ENCODE results near the gene CDKN2AIP.
A peak's percentile ranks its signal among the peaks of the same experiment; 100 is the strongest.
"Not testable (repeated sequence)": the region's sequence is repeated elsewhere in the genome, so short reads cannot be mapped to it uniquely, and the experiment has no call there.

Gene CDKN2AIP

DNA sequence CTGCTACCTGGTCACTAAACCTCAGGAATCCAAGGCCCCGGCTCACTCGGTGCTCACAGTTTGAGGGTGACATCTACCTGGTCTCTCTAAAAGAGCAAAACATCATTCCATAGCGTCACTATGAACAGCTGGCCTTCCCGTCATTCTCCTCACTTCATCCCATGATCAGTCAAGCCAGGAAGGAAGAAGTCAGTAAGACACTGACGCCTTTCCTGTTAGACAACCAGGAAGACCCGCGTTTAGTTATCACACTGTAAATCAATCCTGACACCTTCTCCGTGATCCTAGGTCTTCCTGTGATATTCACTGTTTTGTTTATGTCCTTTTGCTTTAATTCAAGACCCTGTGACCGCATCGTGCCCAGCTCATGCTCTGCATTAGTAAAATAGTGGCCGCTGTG, 31.6 kb upstream of the CDKN2AIP start:
- no peak for DNase-seq (ENCODE audit: low read depth in 1 of 2, low spot score in 1 of 2)

DNA sequence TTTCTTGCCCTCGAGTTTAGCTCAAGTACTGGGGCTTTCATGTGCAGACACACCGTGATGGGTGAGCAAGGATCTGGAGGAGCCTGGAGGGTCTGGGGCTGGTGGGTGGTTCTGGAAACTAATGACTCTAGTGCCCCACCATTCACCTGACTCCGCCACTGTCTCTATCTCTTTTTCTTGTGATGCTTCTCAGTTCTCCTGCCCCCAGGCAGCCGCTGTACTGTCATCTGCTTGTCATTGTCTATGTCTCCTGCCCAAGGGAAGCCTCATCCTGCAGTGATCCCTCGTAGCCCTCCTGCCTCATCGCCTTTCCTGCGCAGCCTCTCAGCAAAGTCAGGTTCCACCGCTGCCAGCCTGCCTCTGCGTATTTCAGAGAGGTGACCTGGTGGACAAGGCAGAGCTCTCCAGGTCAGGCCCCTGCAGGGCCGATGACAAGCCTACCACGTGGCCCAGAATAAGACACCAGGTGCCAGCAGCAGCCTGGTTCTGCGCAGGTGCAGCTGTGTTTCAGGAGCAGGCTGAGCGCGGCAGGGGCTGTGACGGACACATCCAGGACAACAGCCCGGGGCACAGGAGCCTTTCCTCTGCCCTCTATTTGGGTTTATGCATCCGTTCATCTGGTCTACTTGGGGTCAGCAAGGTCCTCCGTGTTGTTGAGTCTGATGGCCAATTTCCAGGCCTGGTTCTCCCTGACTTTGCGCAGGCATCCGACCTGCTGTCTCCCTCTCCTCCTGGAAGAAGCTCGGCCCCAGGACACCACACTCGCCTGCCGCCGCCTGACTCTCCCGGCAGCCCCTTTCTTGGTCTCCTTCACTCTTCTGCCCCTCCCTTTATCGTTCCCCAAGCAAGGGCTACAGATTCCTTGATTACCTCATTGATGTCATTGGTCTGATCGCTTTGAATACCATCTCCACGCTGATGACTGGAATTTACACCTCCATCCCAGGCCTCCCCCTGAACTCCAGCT, 30.9 kb upstream of the CDKN2AIP start:
- no peak for DNase-seq (ENCODE audit: low read depth in 1 of 2, low spot score in 1 of 2)

DNA sequence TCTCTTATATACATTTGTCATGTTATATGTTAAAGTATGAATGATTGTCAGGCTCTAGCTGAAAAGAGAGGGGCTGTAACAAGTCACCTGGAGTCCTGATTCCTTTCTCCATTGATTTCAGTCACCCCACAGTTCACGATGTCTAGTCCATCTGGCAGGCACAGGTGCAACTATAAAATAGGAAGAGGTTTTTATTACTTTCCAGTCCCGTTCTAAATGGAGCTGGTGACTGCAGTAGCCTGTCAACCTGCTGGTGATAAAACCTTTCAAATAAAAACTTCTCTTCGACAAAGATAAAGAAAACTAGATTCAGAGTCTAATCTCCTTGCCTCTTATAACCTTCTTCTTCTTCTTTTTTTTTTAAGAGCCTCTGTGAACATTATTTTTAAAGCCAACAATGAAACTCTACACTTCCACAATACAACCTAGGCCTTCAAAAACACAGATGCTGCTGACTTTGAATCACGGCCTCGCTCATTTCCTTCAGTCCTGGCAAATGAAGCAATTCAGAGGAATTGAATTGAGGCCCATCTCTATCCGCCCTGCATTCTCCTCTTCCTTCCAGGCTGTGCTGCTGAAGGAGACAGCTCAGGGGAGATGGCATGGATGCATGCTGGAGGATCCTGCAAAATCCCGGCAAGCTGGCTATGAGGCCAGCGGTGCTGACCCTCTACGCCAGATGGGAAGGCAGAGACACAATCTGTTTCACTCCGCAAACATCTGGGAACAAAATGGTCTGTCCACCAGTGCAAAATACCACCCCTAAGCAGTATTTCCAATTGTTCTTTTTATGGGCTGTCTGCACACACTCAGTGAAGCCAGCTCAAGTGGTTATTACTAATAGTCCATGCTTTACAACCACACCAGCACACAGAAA, 27.3 kb upstream of the CDKN2AIP start:
- DNase-seq (ENCODE audit: low read depth in 1 of 2, low spot score in 1 of 2) = no peak

DNA sequence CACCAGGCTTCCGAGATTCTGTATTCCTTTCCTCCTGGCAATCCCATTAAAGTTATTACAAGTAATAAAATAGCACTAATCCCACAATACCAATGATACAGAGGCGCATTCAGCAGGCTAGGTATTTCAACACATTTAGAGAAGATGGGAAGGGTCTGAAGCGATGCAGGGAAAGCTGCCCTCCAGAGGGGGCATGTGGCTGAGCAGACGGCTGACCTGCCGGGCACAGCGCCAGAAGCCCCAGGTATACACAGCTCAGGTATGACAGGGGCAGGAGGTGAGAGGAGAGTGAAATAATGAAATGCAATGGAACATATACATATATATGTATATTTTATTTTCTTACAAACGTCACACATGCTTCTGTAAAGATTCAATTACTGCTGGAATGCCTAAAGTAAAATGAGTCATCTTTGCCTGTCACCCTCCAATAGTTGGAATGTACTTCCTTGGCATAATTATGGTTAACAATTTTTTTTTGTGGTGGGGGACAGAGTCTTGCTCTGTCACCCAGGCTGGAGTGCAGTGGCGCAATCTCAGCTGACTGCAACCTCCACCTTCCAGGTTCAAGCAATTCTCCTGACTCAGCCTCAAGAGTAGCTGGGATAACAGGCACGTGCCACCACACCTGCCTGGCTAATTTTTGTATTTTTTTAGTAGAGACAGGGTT, 21.3 kb upstream of the CDKN2AIP start:
- no peak for DNase-seq (ENCODE audit: low read depth in 1 of 2, low spot score in 1 of 2)

DNA sequence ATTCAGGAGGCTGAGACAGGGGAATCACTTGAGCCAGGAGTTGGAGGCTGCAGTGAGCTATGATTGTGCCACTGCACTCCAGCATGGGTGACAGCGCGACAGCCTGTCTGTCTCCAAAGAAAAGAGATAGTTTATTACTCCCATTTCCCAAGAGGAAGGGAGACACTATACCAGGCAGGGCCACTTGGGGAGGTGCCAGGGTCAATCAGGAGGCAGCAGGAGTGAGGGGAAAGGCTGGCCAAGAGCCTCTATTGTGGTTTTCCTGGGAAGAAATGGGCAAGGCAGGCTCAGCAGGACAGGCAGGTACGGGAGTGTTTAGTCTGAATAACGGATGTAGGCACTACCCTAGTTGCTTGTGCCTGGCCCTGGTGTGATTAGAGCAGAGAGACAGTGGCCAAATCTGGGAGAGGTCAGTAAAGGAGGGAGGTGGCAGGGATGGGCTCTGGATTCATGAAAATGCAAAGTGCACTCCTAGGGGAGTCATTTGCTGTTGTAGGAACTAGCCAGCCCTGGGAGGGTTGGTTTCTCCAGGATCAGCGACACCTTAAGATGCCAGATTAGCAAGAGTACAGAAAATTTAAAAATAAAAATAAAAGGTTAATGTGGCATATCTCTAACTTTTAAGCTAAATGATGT, 20.2 kb upstream of the CDKN2AIP start:
- no peak for DNase-seq (ENCODE audit: low read depth in 1 of 2, low spot score in 1 of 2)

DNA sequence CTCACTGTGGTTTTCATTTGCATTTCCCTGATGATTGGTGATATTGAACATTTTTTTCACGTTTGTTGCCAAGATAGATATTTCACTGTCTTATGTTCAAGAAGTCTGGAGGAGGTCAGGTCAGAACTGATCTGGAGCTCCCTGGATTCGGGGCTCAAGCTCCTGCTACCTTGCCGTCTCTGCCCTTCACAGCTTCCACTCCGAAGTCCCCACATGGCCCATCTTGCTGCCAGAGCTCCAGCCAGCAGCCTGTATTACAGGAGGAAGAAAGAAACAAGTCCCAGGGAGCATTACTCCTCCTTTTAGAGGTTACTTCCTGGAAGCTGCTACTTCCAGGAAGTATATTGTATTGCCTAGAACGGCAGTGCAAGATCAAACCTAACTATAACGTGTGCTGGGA, 17.9 kb upstream of the CDKN2AIP start:
- DNase-seq (ENCODE audit: low read depth in 1 of 2, low spot score in 1 of 2) = no peak

DNA sequence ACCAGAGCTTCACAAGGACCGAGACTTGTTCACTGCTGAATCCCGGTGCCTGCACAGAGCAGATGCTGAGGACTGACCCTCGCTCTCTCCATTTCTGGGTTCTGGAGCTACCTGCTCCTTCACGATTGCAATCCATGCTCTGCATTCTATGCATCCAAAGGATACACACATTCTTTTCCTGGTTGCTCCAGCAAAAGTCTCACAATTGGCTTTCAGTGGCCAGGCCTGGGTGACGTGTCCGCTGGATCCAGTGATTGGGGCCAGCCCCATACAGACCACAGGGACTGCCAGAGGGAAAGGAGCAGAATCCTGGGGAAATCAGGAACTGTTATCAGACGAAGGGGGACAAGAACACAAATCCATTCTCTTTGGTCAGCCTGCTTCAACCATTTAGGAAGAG, 14.9 kb upstream of the CDKN2AIP start:
- DNase-seq (ENCODE audit: low read depth in 1 of 2, low spot score in 1 of 2) = no peak

DNA sequence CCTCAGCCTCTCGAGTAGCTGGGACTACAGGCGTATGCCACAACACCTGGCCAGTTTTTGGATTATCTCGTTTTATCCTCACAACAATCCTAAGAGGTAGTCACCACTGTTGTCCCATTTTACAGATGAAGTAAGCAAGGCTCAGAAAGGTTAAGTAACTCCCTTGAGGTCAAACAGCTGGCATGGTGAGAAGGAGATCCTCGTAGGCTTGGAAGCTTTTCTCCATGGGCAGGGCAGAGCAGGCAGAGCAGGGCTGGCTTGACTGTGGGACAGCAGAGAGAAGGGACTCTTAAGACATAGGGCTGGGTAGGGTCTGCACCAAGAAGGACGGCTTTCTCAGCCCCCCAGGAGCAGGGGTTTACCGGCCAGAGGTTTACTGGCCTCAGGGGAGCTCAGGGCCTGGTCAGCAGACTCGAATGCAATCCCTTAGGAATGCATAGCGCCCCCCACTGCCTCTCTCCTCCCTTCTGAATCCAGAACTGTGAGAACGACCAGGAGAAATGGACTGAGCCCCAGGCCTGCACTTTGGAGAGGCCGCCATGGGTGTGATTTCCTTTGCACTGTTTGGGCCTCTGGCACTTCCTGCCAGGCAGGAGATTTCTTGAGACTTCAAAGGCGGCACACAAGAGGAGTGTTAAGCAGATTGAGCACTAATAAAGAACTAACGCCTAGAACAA, 14.0 kb upstream of the CDKN2AIP start:
- no peak for DNase-seq (ENCODE audit: low read depth in 1 of 2, low spot score in 1 of 2)

DNA sequence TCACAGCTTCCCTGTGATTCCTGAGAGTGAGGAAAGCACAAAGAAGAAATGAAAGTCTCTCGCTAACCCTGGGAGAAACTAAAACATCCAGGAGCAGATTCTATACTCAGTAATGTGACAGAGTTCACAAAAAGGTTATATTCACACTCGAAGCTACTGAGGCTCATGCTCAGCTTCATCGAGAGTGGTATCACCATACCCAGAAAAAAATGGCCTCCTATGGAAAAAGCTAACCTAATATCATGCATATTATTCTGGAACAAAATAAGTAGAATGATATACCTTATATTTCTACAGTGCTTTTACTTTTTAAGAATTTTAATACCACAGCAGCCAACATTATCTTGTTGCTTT, 13.5 kb upstream of the CDKN2AIP start:
- no peak for DNase-seq (ENCODE audit: low read depth in 1 of 2, low spot score in 1 of 2)

DNA sequence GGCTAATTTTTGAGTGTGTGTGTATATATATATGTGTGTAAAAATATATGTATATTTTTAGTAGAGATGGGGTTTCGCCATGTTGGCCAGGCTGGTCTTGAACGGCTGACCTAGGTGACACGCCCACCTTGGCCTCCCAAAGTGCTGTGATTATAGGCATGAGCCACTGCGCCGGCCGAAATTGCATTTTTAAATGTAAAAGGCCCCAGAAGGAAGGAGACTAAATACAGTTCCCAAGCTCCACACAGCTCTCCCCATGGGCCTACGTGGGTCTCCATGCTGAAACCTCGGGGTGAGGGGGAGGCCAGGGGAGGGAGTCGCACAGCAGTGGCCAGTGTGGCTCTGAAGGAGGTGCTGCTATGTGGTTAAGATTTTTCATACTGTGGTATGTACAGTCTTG, 12.8 kb upstream of the CDKN2AIP start:
- no peak for DNase-seq (ENCODE audit: low read depth in 1 of 2, low spot score in 1 of 2)

DNA sequence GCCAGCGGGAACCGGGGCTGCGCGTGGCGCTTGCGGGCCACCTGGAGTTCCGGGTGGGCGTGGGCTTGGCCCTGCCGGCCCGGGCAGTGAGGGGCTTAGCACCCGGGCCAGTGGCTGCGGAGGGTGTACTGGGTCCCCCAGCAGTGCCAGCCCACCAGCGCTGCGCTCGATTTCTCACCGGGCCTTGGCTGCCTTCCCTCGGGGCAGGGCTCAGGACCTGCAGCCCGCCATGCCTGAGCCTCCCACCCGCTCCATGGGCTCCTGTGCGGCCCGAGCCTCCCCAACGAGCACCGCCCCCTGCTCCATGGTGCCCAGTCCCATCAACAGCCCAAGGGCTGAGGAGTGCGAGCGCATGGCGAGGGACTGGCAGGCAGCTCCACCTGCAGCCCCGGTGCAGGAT, 11.3 kb upstream of the CDKN2AIP start:
- DNase-seq (ENCODE audit: low read depth in 1 of 2, low spot score in 1 of 2) = not testable (repeated sequence)

DNA sequence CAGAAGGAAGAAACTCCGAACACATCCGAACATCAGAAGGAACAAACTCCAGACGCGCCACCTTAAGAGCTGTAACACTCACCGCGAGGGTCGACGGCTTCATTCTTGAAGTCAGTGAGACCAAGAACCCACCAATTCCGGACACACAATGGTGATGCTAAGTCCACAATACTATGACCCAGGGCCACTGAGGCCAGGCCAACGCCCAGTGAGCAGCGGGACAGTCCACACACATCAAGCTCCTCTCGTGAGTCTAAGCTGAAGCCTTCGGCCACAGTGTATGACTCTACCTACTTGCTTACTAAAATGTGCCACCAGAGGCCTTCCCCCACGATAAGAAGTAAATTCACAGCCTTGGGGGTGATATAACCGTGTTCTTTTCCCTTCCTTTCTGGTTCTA, 10.2 kb upstream of the CDKN2AIP start:
- DNase-seq (ENCODE audit: low read depth in 1 of 2, low spot score in 1 of 2) = no peak

DNA sequence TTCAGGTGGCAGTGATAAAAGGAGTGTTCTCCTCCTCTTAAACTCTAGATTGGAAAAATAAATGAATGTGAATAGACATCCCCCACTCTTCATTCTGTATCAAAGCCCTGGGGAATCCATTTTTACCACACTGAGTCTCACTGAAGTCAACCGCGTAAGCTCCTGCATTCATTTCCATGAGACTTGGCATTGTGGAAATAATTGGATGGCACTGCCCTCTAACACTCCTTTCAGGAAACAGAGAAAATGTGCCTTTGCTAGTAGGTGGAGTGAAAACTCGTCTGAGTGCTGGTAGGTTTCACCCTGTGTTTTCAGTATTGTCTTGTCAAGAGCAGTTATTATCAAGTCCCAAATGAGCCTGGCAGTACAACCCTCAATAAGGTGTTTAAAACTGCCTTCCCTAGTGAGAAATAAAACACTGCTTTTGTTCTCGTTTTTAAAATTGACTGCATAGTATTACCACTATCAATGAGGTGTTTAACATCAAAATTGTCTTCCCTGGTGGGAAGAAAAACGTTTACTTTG, 9.7 kb upstream of the CDKN2AIP start:
- DNase-seq (ENCODE audit: low read depth in 1 of 2, low spot score in 1 of 2) = no peak

DNA sequence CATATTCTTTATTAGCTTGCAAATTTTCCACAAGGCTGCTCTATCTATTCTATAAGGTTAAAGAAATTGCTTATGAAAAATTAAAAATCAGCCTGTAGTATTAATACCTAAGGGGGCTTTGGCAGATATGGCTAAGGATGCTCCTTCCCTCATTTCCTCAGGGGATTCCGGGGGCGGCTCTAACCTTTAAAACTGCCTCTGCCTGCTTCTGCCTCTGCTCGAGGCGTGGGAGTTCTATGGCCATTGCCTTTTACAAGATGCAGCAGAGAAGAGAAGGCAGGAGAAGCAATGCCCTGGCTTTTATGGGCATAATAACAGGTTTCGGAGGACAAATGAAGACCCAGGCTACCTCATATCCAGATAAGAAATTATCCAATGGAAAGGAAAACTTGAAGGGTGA, 8.6 kb upstream of the CDKN2AIP start:
- DNase-seq (ENCODE audit: low read depth in 1 of 2, low spot score in 1 of 2) = no peak

DNA sequence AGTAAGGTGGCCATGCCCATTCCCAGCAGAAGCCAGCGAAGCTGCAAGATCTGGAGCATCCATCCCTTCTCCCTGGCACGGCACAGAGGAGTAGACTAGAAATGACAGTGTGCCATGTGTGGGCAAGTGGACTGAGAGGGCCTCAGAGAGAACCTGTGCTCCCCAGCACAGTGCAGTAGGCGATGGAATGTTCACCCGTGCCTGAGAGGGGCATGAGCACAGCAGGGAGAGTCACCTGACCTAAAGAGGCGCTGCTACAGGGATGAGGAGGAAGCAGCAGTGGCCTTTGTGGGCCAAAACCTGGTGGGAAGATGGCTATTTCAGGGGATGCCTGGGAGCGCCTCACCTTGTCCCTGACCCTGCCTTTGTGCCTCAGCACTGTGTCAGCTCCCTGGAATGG, 8.0 kb upstream of the CDKN2AIP start:
- no peak for DNase-seq (ENCODE audit: low read depth in 1 of 2, low spot score in 1 of 2)

DNA sequence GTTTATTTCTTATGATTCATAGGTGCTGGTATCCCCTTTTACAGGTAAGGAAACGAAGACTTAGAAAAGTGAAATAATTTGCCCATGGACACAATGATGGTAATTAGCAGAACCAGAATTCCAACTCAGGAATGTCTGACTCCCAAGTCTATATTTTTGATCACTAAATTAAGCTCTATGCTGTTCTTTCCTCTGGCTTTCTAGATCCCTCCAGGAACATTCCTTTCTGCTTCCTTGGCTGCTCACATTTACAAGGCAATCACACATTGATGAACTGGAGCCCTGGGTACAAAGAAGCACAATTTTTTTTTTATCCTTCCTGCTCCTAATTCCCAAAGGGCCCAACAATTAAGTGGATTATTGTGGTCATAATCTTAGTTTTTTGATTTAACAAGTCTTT, 7.0 kb upstream of the CDKN2AIP start:
- no peak for DNase-seq (ENCODE audit: low read depth in 1 of 2, low spot score in 1 of 2)

DNA sequence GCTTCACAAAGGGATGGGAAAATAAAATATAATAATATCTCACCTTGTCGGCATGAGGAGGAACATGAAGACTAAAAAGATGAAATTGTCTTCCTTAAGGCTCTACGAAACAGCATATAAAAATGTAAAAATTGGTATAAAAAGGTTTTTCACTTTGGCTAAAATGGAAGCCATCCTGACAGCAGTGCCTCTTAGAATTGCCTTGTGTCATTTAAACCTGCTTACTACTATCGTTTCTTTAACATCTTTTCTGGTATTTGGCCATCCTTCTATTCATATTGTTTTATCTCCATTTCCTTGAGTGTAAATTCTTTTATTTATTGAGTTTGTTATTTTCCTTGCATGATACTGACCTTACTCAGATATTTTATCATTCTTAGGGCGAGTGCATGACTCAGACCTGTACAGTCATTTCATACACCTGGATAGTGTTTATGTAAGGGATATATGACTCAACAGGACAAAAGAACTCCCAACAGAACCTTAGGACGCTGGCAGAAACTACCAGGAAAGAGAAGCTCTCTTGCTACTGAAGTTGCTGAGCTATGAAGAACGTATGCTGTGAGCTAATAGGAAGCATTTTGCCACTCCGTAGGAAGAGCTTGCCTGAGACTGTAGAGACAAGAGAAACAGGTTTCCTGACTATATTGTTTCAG, 5.8 kb upstream of the CDKN2AIP start:
- no peak for DNase-seq (ENCODE audit: low read depth in 1 of 2, low spot score in 1 of 2)

DNA sequence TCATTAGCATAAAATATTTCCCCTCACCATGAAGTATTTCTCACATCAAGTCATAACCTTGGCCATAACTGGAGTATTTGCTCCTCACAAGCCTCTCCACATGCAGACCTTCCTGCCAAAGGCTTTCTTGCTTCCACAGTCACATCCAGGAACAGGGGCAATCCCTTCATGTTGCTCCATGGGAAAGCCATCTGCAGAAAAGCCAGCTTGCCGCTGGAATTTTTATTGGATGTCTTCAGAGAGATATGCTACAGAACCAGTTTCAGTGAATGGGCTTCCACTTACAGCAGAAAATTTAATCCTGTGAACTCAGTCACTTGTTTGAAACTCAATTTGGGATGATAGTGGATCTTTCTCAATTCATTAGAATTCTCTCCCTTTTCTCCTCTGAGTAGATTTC, 3.2 kb upstream of the CDKN2AIP start:
- no peak for DNase-seq (ENCODE audit: low read depth in 1 of 2, low spot score in 1 of 2)

DNA sequence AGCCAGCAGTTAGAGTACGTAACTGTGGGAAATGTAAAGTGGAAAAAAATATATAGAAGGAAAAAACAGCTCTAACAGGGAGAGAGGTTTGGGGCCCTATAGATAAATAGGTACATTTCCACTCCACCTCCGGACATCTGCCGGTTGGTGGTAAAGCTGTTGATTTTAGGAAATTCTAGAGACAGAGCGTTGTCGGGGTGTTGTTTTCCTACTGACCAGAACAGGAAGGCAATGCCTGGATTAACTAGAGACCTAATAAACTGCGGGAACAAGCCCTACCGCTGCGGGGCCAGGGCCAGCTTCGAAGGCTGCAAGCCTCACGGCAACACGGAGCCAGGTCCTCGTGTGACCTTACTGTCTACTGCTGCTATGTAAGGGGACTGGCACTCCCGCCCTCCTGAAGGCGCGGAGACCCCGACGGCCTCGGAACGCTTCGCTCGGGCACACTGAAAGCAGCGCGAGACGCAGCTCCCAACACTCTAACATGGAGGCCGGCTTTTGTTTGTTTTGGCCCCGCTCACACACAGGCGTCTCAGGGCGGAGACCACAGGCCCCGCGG, 702 bp upstream of the CDKN2AIP start:
- DNase-seq (ENCODE audit: low read depth in 1 of 2, low spot score in 1 of 2) = peak in 1 of 2 donors; percentile 15

DNA sequence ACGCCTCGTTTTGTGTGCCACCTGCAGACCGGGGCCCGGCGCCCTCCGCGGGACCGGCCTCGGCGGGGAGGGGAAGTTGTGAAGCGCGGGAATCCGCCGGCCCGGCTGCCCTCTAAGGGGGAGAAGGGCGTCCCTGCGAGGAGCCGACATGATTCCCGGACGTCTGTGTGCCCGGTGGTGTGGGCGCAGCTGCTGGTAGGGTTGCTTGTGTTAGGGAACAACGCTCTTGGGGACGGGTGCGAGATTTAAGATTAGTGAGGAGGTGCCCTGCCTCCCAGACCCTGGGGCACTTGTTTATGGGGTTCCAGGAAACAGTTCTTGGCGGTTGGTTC, 627 bp downstream of the CDKN2AIP start:
- no peak for DNase-seq (ENCODE audit: low read depth in 1 of 2, low spot score in 1 of 2)
